ENCODE measurements around the gene CHST7.

Gene CHST7

DNA sequence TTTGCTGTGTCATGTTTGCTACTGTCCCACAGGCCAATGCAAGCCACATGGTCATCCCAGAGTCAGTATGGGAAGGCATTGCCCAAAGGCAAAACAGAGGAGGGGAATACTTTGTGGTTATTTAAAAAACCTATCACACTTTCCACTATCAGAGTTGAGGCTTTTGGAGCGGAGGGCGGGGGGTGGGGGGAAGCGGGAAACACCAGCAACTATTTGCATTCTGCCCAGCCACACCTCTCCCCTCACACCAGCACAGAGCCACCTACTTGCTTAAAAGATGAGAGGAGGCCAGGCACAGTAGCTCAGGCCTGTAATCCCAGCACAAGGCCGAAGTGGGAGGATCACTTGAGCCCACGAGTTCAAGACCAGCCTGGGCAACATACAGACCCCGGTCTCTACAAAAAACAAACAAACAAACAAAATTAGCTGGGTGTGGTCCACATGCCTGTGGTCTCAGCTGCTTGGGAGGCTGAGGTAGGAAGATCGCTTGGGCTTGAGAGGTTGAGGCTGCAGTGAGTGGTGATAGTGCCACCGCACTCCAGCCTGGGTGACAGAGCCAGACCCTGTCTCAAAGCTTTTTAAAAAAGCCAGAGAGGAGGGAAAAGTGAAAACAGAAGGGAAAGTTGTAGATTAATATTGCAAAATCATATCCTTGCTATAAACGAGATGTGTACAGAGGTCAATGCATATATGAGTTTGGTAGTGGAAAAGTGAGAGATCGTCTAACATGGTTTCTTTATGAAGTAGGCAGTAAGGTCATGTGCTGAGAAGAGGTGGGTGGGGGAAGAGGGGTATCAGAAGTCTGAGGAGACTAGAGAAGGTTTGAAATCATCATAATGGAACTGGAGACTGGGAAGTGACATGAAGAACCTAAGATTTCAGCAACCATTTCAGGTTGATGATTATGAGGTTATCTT is 1.9 kb upstream of the CHST7 start:
- Histone ChIP-seq H3K9me3 (no peaks in the 10 kb centered on the region), H3K4me1 (peaks cover 0 to 16% (median 0%) of the 10 kb centered on the region in 4 donors), H3K27ac (no peak overlapping the region), H3K4me3 (no peak overlapping the region), H3K36me3 (no peaks in the 10 kb centered on the region), H3K27me3 (no peaks in the 10 kb centered on the region)
- intact Hi-C loops (cut with DNase I; ENCODE audit: low total_unique reads) = no loop called here
- TF ChIP-seq, protein P1, sequence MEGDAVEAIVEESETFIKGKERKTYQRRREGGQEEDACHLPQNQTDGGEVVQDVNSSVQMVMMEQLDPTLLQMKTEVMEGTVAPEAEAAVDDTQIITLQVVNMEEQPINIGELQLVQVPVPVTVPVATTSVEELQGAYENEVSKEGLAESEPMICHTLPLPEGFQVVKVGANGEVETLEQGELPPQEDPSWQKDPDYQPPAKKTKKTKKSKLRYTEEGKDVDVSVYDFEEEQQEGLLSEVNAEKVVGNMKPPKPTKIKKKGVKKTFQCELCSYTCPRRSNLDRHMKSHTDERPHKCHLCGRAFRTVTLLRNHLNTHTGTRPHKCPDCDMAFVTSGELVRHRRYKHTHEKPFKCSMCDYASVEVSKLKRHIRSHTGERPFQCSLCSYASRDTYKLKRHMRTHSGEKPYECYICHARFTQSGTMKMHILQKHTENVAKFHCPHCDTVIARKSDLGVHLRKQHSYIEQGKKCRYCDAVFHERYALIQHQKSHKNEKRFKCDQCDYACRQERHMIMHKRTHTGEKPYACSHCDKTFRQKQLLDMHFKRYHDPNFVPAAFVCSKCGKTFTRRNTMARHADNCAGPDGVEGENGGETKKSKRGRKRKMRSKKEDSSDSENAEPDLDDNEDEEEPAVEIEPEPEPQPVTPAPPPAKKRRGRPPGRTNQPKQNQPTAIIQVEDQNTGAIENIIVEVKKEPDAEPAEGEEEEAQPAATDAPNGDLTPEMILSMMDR (IDR thresholded peaks at IDR 0.05) = no peak
- DNase-seq = no peak

DNA sequence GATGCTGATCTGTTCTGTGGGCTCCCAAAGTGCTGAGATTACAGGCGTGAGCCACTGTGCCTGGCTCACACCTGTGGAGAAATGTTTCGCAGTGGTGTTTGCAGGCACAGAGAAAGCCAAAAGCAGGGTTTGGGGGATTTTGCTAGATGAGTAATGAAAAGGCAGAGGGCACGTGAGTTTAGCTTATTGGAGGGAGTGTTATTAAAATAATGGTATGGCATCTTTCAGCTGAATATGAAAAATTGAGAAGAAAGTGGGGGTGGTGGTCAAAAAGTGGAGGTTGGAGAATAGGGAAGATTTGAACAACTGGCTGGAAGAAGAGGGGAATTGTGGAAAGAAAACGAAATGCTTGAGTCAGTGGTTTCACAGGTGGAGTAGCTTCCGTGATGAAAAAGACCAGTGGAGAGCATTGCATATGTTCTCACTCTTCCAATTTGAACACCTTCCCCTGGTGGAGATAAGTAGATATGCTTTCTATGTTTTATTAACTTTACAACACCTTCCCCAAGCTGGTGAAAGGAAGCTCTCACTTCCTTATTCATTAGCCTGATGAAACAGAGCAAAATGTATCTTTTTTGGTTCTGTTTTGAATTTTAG is 1.1 kb upstream of the CHST7 start:
- H3K4me1 ChIP-seq = peaks cover 0 to 21% (median 0%) of the 10 kb centered on the region in 4 donors
- no peaks in the 10 kb centered on the region for H3K27me3 ChIP-seq
- no peak overlapping the region for H3K4me3 ChIP-seq
- peak overlapping the region in 1 of 2 donors; percentile 70 for H3K27ac ChIP-seq
- no peaks in the 10 kb centered on the region for H3K9me3 ChIP-seq
- no peak for DNase-seq
- no peaks in the 10 kb centered on the region for H3K36me3 ChIP-seq
- TF ChIP-seq, protein P1 (IDR thresholded peaks at IDR 0.05) = no peak
- intact Hi-C loops (cut with DNase I; ENCODE audit: low total_unique reads) = no loop called here

DNA sequence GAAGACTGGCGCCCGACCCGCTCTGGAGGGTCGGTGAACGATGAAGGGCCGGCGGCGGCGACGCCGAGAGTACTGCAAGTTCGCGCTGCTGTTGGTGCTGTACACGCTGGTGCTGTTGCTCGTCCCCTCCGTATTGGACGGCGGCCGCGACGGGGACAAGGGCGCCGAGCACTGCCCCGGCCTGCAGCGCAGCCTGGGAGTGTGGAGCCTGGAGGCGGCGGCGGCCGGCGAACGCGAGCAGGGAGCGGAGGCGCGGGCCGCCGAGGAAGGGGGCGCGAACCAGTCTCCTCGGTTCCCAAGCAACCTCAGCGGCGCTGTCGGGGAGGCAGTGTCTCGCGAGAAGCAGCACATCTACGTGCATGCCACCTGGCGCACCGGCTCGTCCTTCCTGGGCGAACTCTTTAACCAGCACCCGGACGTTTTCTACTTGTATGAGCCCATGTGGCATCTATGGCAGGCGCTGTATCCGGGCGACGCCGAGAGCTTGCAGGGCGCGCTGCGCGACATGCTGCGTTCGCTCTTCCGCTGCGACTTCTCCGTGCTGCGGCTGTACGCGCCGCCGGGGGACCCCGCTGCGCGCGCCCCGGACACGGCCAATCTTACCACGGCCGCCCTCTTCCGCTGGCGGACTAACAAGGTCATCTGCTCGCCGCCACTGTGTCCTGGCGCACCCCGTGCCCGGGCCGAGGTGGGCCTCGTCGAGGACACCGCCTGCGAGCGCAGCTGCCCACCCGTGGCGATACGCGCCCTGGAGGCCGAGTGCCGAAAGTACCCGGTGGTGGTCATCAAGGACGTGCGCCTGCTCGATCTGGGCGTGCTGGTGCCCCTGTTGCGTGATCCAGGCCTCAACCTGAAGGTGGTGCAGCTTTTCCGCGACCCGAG is 568 bp downstream of the CHST7 start:
- Histone ChIP-seq H3K4me3 (peak overlapping the region; percentile 60 to 73), H3K27me3 (no peaks in the 10 kb centered on the region), H3K27ac (peak overlapping the region; percentile 64 to 70), H3K36me3 (no peaks in the 10 kb centered on the region), H3K4me1 (peaks cover 0 to 23% (median 0%) of the 10 kb centered on the region in 4 donors), H3K9me3 (no peaks in the 10 kb centered on the region)
- DNase-seq = peak; percentile 31 to 67
- TF ChIP-seq, protein P1 (IDR thresholded peaks at IDR 0.05) = no peak
- intact Hi-C loops (cut with DNase I; ENCODE audit: low total_unique reads) = no loop called here

DNA sequence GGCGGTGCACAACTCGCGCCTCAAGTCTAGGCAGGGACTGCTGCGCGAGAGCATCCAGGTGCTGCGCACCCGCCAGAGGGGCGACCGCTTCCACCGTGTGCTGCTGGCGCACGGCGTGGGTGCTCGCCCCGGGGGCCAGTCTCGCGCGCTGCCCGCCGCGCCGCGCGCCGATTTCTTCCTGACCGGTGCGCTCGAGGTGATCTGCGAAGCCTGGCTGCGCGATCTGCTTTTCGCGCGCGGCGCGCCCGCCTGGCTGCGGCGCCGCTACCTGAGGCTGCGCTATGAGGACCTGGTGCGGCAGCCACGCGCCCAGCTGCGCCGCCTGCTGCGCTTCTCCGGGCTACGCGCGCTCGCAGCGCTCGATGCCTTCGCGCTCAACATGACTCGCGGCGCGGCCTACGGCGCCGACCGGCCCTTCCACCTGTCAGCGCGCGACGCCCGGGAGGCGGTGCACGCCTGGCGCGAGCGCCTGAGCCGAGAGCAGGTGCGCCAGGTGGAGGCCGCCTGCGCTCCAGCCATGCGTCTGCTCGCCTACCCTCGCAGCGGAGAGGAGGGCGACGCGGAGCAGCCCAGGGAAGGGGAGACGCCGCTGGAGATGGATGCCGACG is 1.3 kb downstream of the CHST7 start:
- peak overlapping the region; percentile 35 to 64 for H3K27ac ChIP-seq

More for the DNA sequence above, 1.3 kb downstream of the CHST7 start:
- Histone ChIP-seq H3K4me1 (peaks cover 0 to 23% (median 0%) of the 10 kb centered on the region in 4 donors), H3K4me3 (peak overlapping the region; percentile 60 to 73), H3K36me3 (no peaks in the 10 kb centered on the region), H3K9me3 (no peaks in the 10 kb centered on the region), H3K27me3 (no peaks in the 10 kb centered on the region)
- intact Hi-C loops (cut with DNase I; ENCODE audit: low total_unique reads) = no loop called here
- TF ChIP-seq, protein P1 (IDR thresholded peaks at IDR 0.05) = no peak
- DNase-seq = no peak
